Ovary (tissue), 9 donors: ENCODE measurements around the gene ADCY1. TPM values are rescaled to one million over a fixed set of nuclear protein-coding genes. Genes with fewer than 3 reads are reported as not detected.

Source experiments
- DNase-seq, 5 donors: peaks; one replicate each; pipeline ENCODE4 v3.0.0-alpha.2; 2019 to 2020
- H3K27ac ChIP-seq, 2 donors: fragments of 200-600 bp; one replicate each; pipeline versions ENCODE4 v1.5.1 to v1.8.0; 2019 to 2022
- H3K27me3 ChIP-seq: fragments of 200-600 bp; one replicate; pipeline ENCODE4 v1.8.0; 2022
- H3K36me3 ChIP-seq: fragments of 200-600 bp; sonication (generic); one replicate; pipeline ENCODE4 v1.5.1; 2019
- H3K4me1 ChIP-seq: one replicate; pipeline ENCODE4 v1.8.1; 2013; ENCODE audit warnings: mild to moderate bottlenecking, moderate library complexity; ENCODE audit not compliant: insufficient read depth
- H3K4me3 ChIP-seq: fragments of 200-600 bp; sonication (generic); one replicate; pipeline ENCODE4 v1.5.1; 2017
- H3K9me3 ChIP-seq, 2 donors: fragments of 200-600 bp in 1 of 2; sonication (generic) in 1 of 2; one replicate each; pipeline versions ENCODE4 v1.5.1 to v1.8.1; 2013 to 2019; ENCODE audit warnings: mild to moderate bottlenecking in 1 of 2, moderate library complexity in 1 of 2
- EP300 ChIP-seq: sonication (generic); formaldehyde crosslinking; IDR thresholded peaks from one replicate; pipeline ENCODE4 v1.6.1; 2017; ENCODE audit warnings: antibody characterized with exemption
- POLR2A ChIP-seq: fragments of 450-650 bp; IDR thresholded peaks from one replicate; pipeline ENCODE4 v1.6.1; 2017; ENCODE audit warnings: antibody characterized with exemption, mild to moderate bottlenecking, moderate library complexity
- WGBS, 3 donors: extraction: QIAGEN DNeasy Blood & Tissue Kit in 1 of 3; methylation state at CpG; one replicate each; pipeline versions ENCODE4 v1.1.5 to v1.1.7; 2013 to 2017; 5-methylcytosine and 5-hydroxymethylcytosine counted together
- intact Hi-C, 4 donors: fragments of 100-400 bp; cut with DNase I; formaldehyde crosslinking; loops; one replicate each; pipeline versions ENCODE4 v1.11.0 to v1.15.1; 2022 to 2023
- polyA plus RNA-seq, 2 donors: library from polyadenylated mRNA; stranded (reverse); fragments of 200-250 nt in 1 of 2; fragments of 350-450 nt in 1 of 2; fragmentation: Illumina TruSeq in 1 of 2; extraction: RNeasy Lipid Tissue Mini Kit (QIAGEN cat#74804) in 1 of 2; gene quantifications; one replicate each; pipeline ENCODE4 v1.2.3, GENCODE V29; 2013 to 2014
- total RNA-seq, 7 donors: library from RNA; depleted of rRNA in 2 of 7; stranded (reverse); fragments of >200 nt in 2 of 7; fragmentation: NEBNext Ultra II Directional in 3 of 7; extraction: Animal tissue kit (Norgen Biotek cat#: 25700) in 3 of 7; gene quantifications; one replicate each; pipeline versions ENCODE4 v1.1.0 to v1.2.4, GENCODE V29; 2016 to 2023
- TF ChIP-seq, protein P1 (sequence below), 3 donors: fragments of 450-650 bp in 2 of 3; fragments of 200-600 bp in 1 of 3; IDR thresholded peaks; one replicate each; pipeline versions ENCODE4 v1.5.1 to v1.8.0; 2016 to 2022; ENCODE audit warnings: antibody characterized with exemption in 3 of 3, mild to moderate bottlenecking in 1 of 3
- donor health status: DM: no; HTN: no; CAD: no; lungs with moderate emphysema.
- donor health status: DM: no; HTN: no; CAD: no.
- donor health status: Bipolar disorder and iron deficiency.
- donor health status: DM: yes; HTN: yes; CAD: no.
- donor health status: DM: no; HTN: no; CAD: no.
- donor health status: DM: yes; HTN: yes; CAD: no.

The ADCY1 gene
- total and polyA plus RNA-seq, 9 donors: 0.40 to 3.7 (median 1.7) TPM

- Histone ChIP-seq H3K36me3 (no peaks in the 10 kb centered on the region), H3K27ac (no peak overlapping the region), H3K4me3 (no peak overlapping the region), H3K27me3 (no peaks in the 10 kb centered on the region), H3K4me1 (peaks cover 2% of the 10 kb centered on the region), H3K9me3 (no peaks in the 10 kb centered on the region)
- no peak for DNase-seq
- no peak for TF ChIP-seq EP300
- no peak for TF ChIP-seq POLR2A
- TF ChIP-seq, protein P1, sequence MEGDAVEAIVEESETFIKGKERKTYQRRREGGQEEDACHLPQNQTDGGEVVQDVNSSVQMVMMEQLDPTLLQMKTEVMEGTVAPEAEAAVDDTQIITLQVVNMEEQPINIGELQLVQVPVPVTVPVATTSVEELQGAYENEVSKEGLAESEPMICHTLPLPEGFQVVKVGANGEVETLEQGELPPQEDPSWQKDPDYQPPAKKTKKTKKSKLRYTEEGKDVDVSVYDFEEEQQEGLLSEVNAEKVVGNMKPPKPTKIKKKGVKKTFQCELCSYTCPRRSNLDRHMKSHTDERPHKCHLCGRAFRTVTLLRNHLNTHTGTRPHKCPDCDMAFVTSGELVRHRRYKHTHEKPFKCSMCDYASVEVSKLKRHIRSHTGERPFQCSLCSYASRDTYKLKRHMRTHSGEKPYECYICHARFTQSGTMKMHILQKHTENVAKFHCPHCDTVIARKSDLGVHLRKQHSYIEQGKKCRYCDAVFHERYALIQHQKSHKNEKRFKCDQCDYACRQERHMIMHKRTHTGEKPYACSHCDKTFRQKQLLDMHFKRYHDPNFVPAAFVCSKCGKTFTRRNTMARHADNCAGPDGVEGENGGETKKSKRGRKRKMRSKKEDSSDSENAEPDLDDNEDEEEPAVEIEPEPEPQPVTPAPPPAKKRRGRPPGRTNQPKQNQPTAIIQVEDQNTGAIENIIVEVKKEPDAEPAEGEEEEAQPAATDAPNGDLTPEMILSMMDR (IDR thresholded peaks at IDR 0.05): no peak
- intact Hi-C loops: no loop called here
- 84 to 93% (median 90%) methylated on average over 5 of the region's 5 CpGs for WGBS, 3 donors
Observed at GRCh38 chr7:45566386-45566785, 7.8 kb upstream of the ADCY1 start.

DNA sequence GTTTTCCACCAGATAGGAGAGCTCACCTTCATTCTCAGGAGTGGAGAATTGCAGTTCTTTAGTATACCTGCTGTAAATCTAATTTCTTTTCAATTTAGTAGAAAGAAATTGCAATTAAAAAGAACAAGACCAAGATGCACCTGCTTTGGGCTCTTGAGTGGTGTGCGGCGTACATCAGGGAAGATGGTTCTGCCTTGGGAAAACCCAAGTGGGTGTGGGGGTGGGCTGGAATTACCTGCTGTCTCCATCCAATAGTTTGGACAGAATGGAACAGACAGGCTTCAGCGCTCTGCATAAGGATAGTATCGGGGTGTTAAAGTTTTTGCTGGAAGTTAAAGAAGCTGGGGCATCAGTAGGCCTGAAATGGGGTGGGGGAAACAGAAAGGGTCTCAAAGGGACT, 7.2 kb upstream of the ADCY1 start:
- Histone ChIP-seq H3K36me3 (no peaks in the 10 kb centered on the region), H3K9me3 (no peaks in the 10 kb centered on the region), H3K27me3 (no peaks in the 10 kb centered on the region), H3K4me1 (peaks cover 2% of the 10 kb centered on the region), H3K4me3 (no peak overlapping the region), H3K27ac (no peak overlapping the region)
- 89 to 97% (median 95%) methylated on average over 4 of the region's 4 CpGs for WGBS, 3 donors
- DNase-seq: no peak
- intact Hi-C loops: no loop called here
- TF ChIP-seq POLR2A: no peak
- TF ChIP-seq EP300: no peak
- TF ChIP-seq, protein P1 (IDR thresholded peaks at IDR 0.05): no peak

DNA sequence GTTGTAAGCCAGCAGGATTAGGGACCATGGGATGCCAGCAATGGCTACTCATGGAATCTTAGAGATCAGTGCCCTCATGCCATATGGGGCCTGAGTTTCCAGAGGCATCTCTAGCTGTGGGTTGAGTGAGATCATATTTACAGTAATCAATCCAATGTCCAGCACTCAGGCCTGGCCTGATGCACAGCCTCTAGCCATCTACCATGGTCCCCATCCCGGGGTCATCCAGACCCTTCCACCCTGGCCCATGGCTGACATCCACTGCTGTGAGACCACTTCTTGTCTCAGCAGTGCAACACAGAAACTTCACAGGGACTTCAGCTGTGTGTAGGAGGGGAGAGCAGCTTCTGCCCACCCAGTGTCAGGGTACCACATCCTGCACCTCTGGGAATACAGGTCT, 6.5 kb upstream of the ADCY1 start:
- Histone ChIP-seq H3K36me3 (no peaks in the 10 kb centered on the region), H3K27me3 (no peaks in the 10 kb centered on the region), H3K4me3 (no peak overlapping the region), H3K4me1 (peaks cover 2% of the 10 kb centered on the region), H3K9me3 (no peaks in the 10 kb centered on the region), H3K27ac (no peak overlapping the region)
- DNase-seq: no peak
- intact Hi-C loops: no loop called here
- TF ChIP-seq, protein P1 (IDR thresholded peaks at IDR 0.05): no peak
- TF ChIP-seq POLR2A: no peak
- 70 to 87% (median 76%) methylated on average over 1 of the region's 1 CpG for WGBS, 3 donors

DNA sequence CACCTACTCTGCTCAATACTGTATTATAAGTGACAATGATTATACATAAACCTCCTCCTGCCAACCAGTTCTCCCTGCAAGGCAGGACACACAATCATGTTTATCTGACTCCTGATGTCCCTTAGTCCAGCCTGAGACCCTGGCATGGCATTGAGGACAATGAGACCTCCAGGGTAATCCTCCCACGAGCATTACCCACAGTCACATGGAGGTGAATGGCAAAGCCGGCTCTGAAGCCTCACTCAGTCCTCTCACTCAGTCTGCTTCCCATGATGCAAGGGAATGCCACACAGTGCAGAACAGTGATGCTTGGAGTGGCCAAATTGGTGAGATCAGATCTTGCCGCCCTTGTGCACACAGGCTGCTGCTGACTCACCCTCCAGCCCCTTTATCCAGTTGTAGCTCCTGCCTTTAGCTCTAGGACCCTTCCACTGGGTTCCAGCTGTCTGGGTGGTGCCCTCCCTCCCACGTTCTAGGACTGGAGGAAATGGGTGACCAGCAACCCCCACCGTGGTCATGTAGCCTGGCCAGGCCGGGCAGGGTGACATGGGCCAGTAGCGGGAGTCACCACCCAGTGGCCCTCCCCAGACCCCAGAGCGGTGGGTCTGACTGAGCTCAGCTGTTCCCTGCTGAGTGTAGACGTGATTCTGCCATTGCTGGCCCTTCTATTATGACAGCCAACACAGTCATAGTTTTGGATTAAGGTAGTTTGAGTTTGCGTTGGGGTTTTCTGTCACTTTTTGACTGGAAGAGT, 5.5 kb upstream of the ADCY1 start:
- Histone ChIP-seq H3K36me3 (no peaks in the 10 kb centered on the region), H3K27ac (no peak overlapping the region), H3K27me3 (no peaks in the 10 kb centered on the region), H3K4me1 (peaks cover 2% of the 10 kb centered on the region), H3K4me3 (no peak overlapping the region), H3K9me3 (no peaks in the 10 kb centered on the region)
- intact Hi-C loops: no loop called here
- TF ChIP-seq, protein P1 (IDR thresholded peaks at IDR 0.05): no peak
- TF ChIP-seq POLR2A (no peak), EP300 (no peak)
- 75 to 77% (median 77%) methylated on average over 8 to 10 of the region's 10 CpGs for WGBS, 3 donors
- DNase-seq: no peak
